Measurements from ENCODE around the gene NKIRAS2. TPM values are rescaled to one million over a fixed set of nuclear protein-coding genes. Genes with fewer than 3 reads are reported as not detected.

Gene NKIRAS2
- total RNA-seq, 1 donor from 2014 or later = 12.9 TPM

GRCh38 chr17:42025936-42026335, 6.0 kb downstream of the NKIRAS2 start:
- no peak for DNase-seq (ENCODE audit: low spot score)

GRCh38 chr17:42026857-42027589, 7.1 kb downstream of the NKIRAS2 start:
- no peak for ATAC-seq
- no peak for DNase-seq (ENCODE audit: low spot score)

More at GRCh38 chr17:42025936-42026335, 6.0 kb downstream of the NKIRAS2 start:
- ATAC-seq = no peak

- ATAC-seq (no peak), DNase-seq (ENCODE audit: low spot score) (no peak)
Measured at GRCh38 chr17:42027590-42027889, 7.7 kb downstream of the NKIRAS2 start.

- DNase-seq (ENCODE audit: low spot score) (peak; percentile 54), ATAC-seq (peak; percentile 68)
Measured at GRCh38 chr17:42027961-42028790, 8.3 kb downstream of the NKIRAS2 start.

- DNase-seq (ENCODE audit: low spot score) (no peak), ATAC-seq (no peak)
Measured at GRCh38 chr17:42028791-42029127, 8.9 kb downstream of the NKIRAS2 start.

- ATAC-seq (peak; percentile 66), DNase-seq (ENCODE audit: low spot score) (no peak)
Measured at GRCh38 chr17:42031584-42031983, 11.7 kb downstream of the NKIRAS2 start.

- no peak for ATAC-seq
Measured at GRCh38 chr17:42034059-42034458, 14.2 kb downstream of the NKIRAS2 start.

GRCh38 chr17:42038221-42038973, 18.5 kb downstream of the NKIRAS2 start:
- DNase-seq (ENCODE audit: low spot score) = no peak
- no peak for ATAC-seq

More at GRCh38 chr17:42034059-42034458, 14.2 kb downstream of the NKIRAS2 start:
- DNase-seq (ENCODE audit: low spot score) = no peak

- ATAC-seq = peak; percentile 81
- DNase-seq (ENCODE audit: low spot score) = peak; percentile 67
Measured at GRCh38 chr17:42039794-42040763, 20.2 kb downstream of the NKIRAS2 start.

GRCh38 chr17:42040818-42041217, 20.9 kb downstream of the NKIRAS2 start:
- no peak for DNase-seq (ENCODE audit: low spot score)
- ATAC-seq = no peak

GRCh38 chr17:42041619-42042018, 21.7 kb downstream of the NKIRAS2 start:
- ATAC-seq = no peak
- DNase-seq (ENCODE audit: low spot score) = no peak

- DNase-seq (ENCODE audit: low spot score) = no peak
- no peak for ATAC-seq
Measured at GRCh38 chr17:42042598-42043319, 22.9 kb downstream of the NKIRAS2 start.

GRCh38 chr17:42045719-42046118, 25.8 kb downstream of the NKIRAS2 start:
- ATAC-seq (no peak), DNase-seq (ENCODE audit: low spot score) (no peak)

- ATAC-seq (no peak), DNase-seq (ENCODE audit: low spot score) (no peak)
Measured at GRCh38 chr17:42047343-42047742, 27.5 kb downstream of the NKIRAS2 start.

- DNase-seq (ENCODE audit: low spot score) (no peak), ATAC-seq (peak; percentile 42)
Measured at GRCh38 chr17:42049834-42050392, 30.0 kb downstream of the NKIRAS2 start.

- DNase-seq (ENCODE audit: low spot score) (peak; percentile 56), ATAC-seq (peak; percentile 89)
Measured at GRCh38 chr17:42050393-42051012, 30.6 kb downstream of the NKIRAS2 start, which contains the start of gene C17orf113. TSS of gene C17orf113 (minus strand) at chr17:42050601. CDS start at chr17:42043376, 7,225 bp downstream.

- DNase-seq (ENCODE audit: low spot score) (no peak), ATAC-seq (peak; percentile 33)
Measured at GRCh38 chr17:42051013-42051400, 31.1 kb downstream of the NKIRAS2 start.

- no peak for ATAC-seq
- no peak for DNase-seq (ENCODE audit: low spot score)
Measured at GRCh38 chr17:42051645-42052044, 31.8 kb downstream of the NKIRAS2 start.

GRCh38 chr17:42052346-42052877, 32.5 kb downstream of the NKIRAS2 start:
- DNase-seq (ENCODE audit: low spot score) (no peak), ATAC-seq (no peak)

Data from left lobe of liver (tissue), 2 donors.